K562 (cell line): ENCODE results near the gene ELOVL4.

Experiments
- EP300 ChIP-seq: IDR thresholded peaks from 2 replicates; pipeline ENCODE4 v1.6.1; 2012; ENCODE audit warnings: low read length, improper control_type of control experiment
- EZH2 ChIP-seq: IDR thresholded peaks from 2 replicates; pipeline ENCODE4 v1.6.1; 2012; ENCODE audit warnings: low read depth, mild to moderate bottlenecking, inconsistent platforms, low read length, borderline replicate concordance
- GATA2 ChIP-seq: sonication (generic); formaldehyde crosslinking; IDR thresholded peaks from 2 replicates; pipeline ENCODE4 v1.4.0; 2020; ENCODE audit warnings: mild to moderate bottlenecking, missing genetic modification reagents
- NR2F6 ChIP-seq: fragments of 450-650 bp; formaldehyde crosslinking; IDR thresholded peaks from 2 replicates; pipeline ENCODE4 v1.4.0; 2020; ENCODE audit warnings: mild to moderate bottlenecking
- TF ChIP-seq, protein P1 (sequence below), 2 experiments: fragments of 450-650 bp; formaldehyde crosslinking in 1 of 2; IDR thresholded peaks; 2 replicates each; pipeline versions ENCODE4 v1.4.0 to v1.6.1; 2014 to 2020; ENCODE audit warnings: mild to moderate bottlenecking in 2 of 2, borderline replicate concordance in 1 of 2, low read depth in 1 of 2

DNA sequence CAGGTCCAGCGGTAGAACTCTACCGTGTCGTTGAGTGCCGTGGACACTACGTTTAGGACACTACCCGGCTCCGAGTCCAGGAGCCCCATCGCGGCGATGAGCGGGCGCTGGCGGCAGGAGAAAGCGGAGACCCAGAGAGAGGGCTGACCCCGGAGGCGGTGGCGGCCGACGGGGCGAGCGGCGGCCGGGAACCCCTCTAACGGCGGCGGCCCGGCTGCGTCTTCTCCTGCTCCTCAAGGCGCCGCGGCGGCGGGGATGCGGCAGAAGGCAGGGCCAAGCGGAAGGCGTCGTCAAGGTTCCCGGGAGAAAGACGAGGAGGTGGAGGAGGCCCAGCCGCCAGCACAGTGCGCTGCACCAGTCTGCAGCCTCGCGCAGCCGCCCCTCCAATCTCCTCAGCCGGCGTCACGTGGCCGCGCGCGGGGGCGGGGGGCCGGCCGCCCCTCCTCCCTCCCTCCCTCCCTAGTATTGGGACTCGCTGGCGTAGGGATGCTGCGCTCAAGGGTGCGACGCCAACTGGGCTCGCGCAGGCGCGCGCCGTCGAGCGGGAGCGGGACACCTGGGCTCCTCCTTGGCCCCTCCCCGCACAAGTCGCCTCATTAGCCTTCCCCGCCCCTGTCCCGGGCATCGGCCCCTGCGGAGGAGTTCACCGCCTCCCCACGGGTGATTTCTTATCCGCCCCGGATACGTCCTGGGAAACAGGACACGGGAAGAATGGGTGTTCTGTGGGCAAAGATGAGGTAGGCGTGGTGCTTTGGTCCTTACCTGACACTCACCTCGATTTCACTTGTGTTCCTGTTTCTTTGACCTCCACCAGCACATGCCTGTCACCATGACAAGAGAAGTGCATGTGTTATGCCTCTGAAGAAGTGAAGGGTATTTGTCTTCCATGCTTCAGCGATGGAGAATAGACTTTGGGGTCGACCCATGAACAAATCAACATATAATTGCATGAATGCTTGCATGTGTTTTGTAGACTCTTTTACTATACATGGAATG is at the start of gene ELOVL4:
- TF ChIP-seq NR2F6 (CRISPR knock-in tag), result no peak
- TF ChIP-seq, protein P1, sequence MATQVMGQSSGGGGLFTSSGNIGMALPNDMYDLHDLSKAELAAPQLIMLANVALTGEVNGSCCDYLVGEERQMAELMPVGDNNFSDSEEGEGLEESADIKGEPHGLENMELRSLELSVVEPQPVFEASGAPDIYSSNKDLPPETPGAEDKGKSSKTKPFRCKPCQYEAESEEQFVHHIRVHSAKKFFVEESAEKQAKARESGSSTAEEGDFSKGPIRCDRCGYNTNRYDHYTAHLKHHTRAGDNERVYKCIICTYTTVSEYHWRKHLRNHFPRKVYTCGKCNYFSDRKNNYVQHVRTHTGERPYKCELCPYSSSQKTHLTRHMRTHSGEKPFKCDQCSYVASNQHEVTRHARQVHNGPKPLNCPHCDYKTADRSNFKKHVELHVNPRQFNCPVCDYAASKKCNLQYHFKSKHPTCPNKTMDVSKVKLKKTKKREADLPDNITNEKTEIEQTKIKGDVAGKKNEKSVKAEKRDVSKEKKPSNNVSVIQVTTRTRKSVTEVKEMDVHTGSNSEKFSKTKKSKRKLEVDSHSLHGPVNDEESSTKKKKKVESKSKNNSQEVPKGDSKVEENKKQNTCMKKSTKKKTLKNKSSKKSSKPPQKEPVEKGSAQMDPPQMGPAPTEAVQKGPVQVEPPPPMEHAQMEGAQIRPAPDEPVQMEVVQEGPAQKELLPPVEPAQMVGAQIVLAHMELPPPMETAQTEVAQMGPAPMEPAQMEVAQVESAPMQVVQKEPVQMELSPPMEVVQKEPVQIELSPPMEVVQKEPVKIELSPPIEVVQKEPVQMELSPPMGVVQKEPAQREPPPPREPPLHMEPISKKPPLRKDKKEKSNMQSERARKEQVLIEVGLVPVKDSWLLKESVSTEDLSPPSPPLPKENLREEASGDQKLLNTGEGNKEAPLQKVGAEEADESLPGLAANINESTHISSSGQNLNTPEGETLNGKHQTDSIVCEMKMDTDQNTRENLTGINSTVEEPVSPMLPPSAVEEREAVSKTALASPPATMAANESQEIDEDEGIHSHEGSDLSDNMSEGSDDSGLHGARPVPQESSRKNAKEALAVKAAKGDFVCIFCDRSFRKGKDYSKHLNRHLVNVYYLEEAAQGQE (IDR thresholded peaks at IDR 0.05; ENCODE audit: borderline replicate concordance), result no peak
- TF ChIP-seq, protein P1 (CRISPR knock-in tag; IDR thresholded peaks at IDR 0.05; ENCODE audit: low read depth), result no peak
- TF ChIP-seq EP300, result no peak
- no peak for TF ChIP-seq EZH2
- no peak for TF ChIP-seq GATA2 (CRISPR knock-in tag)
